Naive thymus-derived CD8-positive, alpha-beta T cell (primary cell): ENCODE results near the gene OR13C5. TPM values are rescaled to one million over a fixed set of nuclear protein-coding genes. Genes with fewer than 3 reads are reported as not detected.

Experiments used
- ATAC-seq, 2 donors: fragments of 150-1000 bp; cut with Tn5 transposase in 1 of 2; sonication (Bioruptor Pico), chemical (Tn5 transposase) in 1 of 2; 1 replicate in 1 of 2; 2 replicates in 1 of 2; pipeline ENCODE4 v1.10.0; 2021; ENCODE audit warnings: mild to moderate bottlenecking in 2 of 2, moderate library complexity in 2 of 2
- POLR2A ChIA-PET: fragments of 350-600 bp; sonication (Branson Sonifier 250); formaldehyde crosslinking; loops from one replicate; lab custom pipeline; 2021; ENCODE audit warnings: antibody characterized with exemption; lab: Charles Lee
- DNase-seq, 10 donors: peaks; one replicate each; pipeline versions ENCODE4 v3.0.0 to v3.0.0-alpha.2; 2020 to 2022
- H3K27ac Mint-ChIP-seq, 10 donors: one replicate each; pipeline ENCODE4 v1.8.0; 2020 to 2022; ENCODE audit warnings: mild to moderate bottlenecking in 10 of 10, mixed read lengths in 10 of 10, moderate library complexity in 4 of 10, inconsistent platforms in 1 of 10
- H3K27me3 Mint-ChIP-seq, 5 donors: one replicate each; pipeline ENCODE4 v1.8.0; 2021 to 2022; ENCODE audit warnings: mixed read lengths in 5 of 5
- H3K36me3 Mint-ChIP-seq, 3 donors: one replicate each; pipeline ENCODE4 v1.8.0; 2020 to 2022; ENCODE audit warnings: mixed read lengths in 3 of 3, mild to moderate bottlenecking in 2 of 3, inconsistent platforms in 1 of 3
- H3K4me1 Mint-ChIP-seq, 4 donors: one replicate each; pipeline ENCODE4 v1.8.0; 2021 to 2022; ENCODE audit warnings: mixed read lengths in 4 of 4
- H3K4me3 Mint-ChIP-seq, 10 donors: one replicate each; pipeline ENCODE4 v1.8.0; 2020 to 2022; ENCODE audit warnings: mild to moderate bottlenecking in 10 of 10, mixed read lengths in 10 of 10, moderate library complexity in 6 of 10, inconsistent platforms in 1 of 10
- H3K9me3 Mint-ChIP-seq, 9 donors: one replicate each; pipeline ENCODE4 v1.8.0; 2020 to 2022; ENCODE audit warnings: mixed read lengths in 9 of 9, mild to moderate bottlenecking in 3 of 9, inconsistent platforms in 1 of 9, moderate library complexity in 1 of 9
- polyA plus RNA-seq, 3 donors: library from polyadenylated mRNA; unstranded; fragments of 300-500 nt; fragmentation: Illumina TruSeq; gene quantifications; one replicate each; pipeline ENCODE4 v1.2.3, GENCODE V29; 2021
- total RNA-seq, 8 experiments: library from RNA in 2 of 8; stranded (reverse) in 2 of 8; gene quantifications; one replicate each; pipeline ENCODE4 v1.2.3 and lab custom pipeline; 2021 to 2026

The OR13C5 gene
- total and polyA plus RNA-seq, 5 experiments from 2014 or later = not detected

DNA sequence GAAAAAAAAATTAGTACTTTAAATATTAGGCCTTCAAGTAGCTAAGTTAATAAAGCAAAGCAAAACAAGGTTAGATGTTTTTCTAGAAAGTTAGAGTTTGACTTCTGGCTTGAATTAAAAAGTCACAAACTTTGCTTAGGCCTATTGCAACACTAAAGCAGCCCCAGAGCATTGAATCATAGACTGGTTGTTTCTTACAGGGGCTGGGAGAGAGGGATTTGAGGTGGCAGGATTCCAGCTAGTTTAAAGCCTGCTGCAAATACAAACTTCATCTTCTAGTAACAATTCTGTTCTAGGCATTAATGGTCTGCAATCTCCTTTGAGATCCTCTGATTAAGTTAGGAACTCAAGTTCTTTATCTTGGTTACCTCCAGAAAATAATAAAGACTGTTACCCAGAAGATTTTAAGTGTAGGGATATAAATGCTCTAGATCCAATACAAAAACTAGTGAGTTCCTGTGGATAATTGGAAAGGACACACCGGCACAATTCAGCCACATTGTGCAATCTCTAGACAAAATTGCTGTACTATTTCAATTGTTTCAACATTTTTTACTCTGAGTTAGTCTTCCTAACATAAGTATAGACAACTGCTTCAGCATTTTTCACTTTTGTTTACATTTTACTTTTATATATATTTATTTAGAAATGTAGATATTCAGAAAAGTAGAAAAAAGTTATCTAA lies 12.6 kb downstream of the OR13C5 start:
- H3K27ac Mint-ChIP-seq = peak overlapping the region in 1 of 10 donors; percentile 24
- no peaks in the 10 kb centered on the region for H3K36me3 Mint-ChIP-seq
- H3K9me3 Mint-ChIP-seq = no peaks in the 10 kb centered on the region
- POLR2A ChIA-PET = no interaction called here
- ATAC-seq (no peak), DNase-seq (no peak)
- H3K4me3 Mint-ChIP-seq = no peak overlapping the region
- H3K27me3 Mint-ChIP-seq = peaks cover 0 to 14% (median 2%) of the 10 kb centered on the region in 5 donors
- H3K4me1 Mint-ChIP-seq = no peaks in the 10 kb centered on the region

- no peak overlapping the region for H3K27ac Mint-ChIP-seq
- no peak for ATAC-seq
- no peak overlapping the region for H3K4me3 Mint-ChIP-seq
- peaks cover 0 to 22% (median 0%) of the 10 kb centered on the region in 5 donors for H3K27me3 Mint-ChIP-seq
- POLR2A ChIA-PET = no interaction called here
- H3K4me1 Mint-ChIP-seq = no peaks in the 10 kb centered on the region
- no peaks in the 10 kb centered on the region for H3K36me3 Mint-ChIP-seq
- no peaks in the 10 kb centered on the region for H3K9me3 Mint-ChIP-seq
- no peak for DNase-seq
Observed at GRCh38 chr9:104580562-104580961, 18.7 kb downstream of the OR13C5 start.

GRCh38 chr9:104577263-104577662 lies 21.9 kb downstream of the OR13C5 start:
- peaks cover 0 to 19% (median 12%) of the 10 kb centered on the region in 9 donors for H3K9me3 Mint-ChIP-seq
- peak overlapping the region in 1 of 10 donors; percentile 58 for H3K27ac Mint-ChIP-seq
- ATAC-seq (no peak), DNase-seq (no peak)
- H3K27me3 Mint-ChIP-seq = peaks cover 0 to 22% (median 0%) of the 10 kb centered on the region in 5 donors
- H3K4me1 Mint-ChIP-seq = no peaks in the 10 kb centered on the region
- peaks cover 0 to 4% (median 0%) of the 10 kb centered on the region in 3 donors for H3K36me3 Mint-ChIP-seq
- POLR2A ChIA-PET = no interaction called here
- no peak overlapping the region for H3K4me3 Mint-ChIP-seq

GRCh38 chr9:104575456-104575855 lies 23.8 kb downstream of the OR13C5 start:
- ATAC-seq = no peak
- POLR2A ChIA-PET = no interaction called here
- Mint-ChIP-seq H3K27me3 (peaks cover 0 to 13% (median 0%) of the 10 kb centered on the region in 5 donors), H3K27ac (no peak overlapping the region), H3K4me3 (no peak overlapping the region), H3K36me3 (peaks cover 0 to 4% (median 0%) of the 10 kb centered on the region in 3 donors), H3K9me3 (peaks cover 0 to 32% (median 14%) of the 10 kb centered on the region in 9 donors), H3K4me1 (no peaks in the 10 kb centered on the region)
- DNase-seq = no peak

- DNase-seq = no peak
- peaks cover 0 to 32% (median 14%) of the 10 kb centered on the region in 9 donors for H3K9me3 Mint-ChIP-seq
- peaks cover 0 to 11% (median 0%) of the 10 kb centered on the region in 3 donors for H3K36me3 Mint-ChIP-seq
- ATAC-seq = no peak
- POLR2A ChIA-PET = no interaction called here
- no peaks in the 10 kb centered on the region for H3K27me3 Mint-ChIP-seq
- no peaks in the 10 kb centered on the region for H3K4me1 Mint-ChIP-seq
- H3K27ac Mint-ChIP-seq = no peak overlapping the region
- H3K4me3 Mint-ChIP-seq = no peak overlapping the region
Observed at GRCh38 chr9:104572612-104573011, 26.6 kb downstream of the OR13C5 start.

GRCh38 chr9:104568868-104569267 lies 30.3 kb downstream of the OR13C5 start, which contains the start of gene OR13C8:
Gene OR13C8, plus strand, starts transcription at chr9:104569168. Its CDS starts 0 bp downstream, at chr9:104569168.
- peaks cover 0 to 29% (median 13%) of the 10 kb centered on the region in 9 donors for H3K9me3 Mint-ChIP-seq
- no peaks in the 10 kb centered on the region for H3K4me1 Mint-ChIP-seq
- H3K36me3 Mint-ChIP-seq = peaks cover 0 to 11% (median 0%) of the 10 kb centered on the region in 3 donors
- no peak for DNase-seq
- H3K27ac Mint-ChIP-seq = peak within 1 kb of the TSS in 1 of 10 donors; percentile 7
- POLR2A ChIA-PET = no interaction called here
- no peaks in the 10 kb centered on the region for H3K27me3 Mint-ChIP-seq
- no peak for ATAC-seq
- H3K4me3 Mint-ChIP-seq = no peak within 1 kb of the TSS

GRCh38 chr9:104564358-104564757 lies 34.9 kb downstream of the OR13C5 start:
- Mint-ChIP-seq H3K27me3 (no peaks in the 10 kb centered on the region), H3K4me3 (no peak overlapping the region), H3K4me1 (no peaks in the 10 kb centered on the region), H3K36me3 (peaks cover 0 to 2% (median 0%) of the 10 kb centered on the region in 3 donors), H3K27ac (no peak overlapping the region), H3K9me3 (peaks cover 0 to 8% (median under 1%) of the 10 kb centered on the region in 9 donors)
- ATAC-seq (no peak), DNase-seq (no peak)
- POLR2A ChIA-PET = no interaction called here

GRCh38 chr9:104556830-104557634 lies 42.2 kb downstream of the OR13C5 start:
- POLR2A ChIA-PET = no interaction called here
- no peak overlapping the region for H3K4me3 Mint-ChIP-seq
- H3K9me3 Mint-ChIP-seq = peaks cover 2 to 27% (median 15%) of the 10 kb centered on the region in 9 donors
- no peaks in the 10 kb centered on the region for H3K4me1 Mint-ChIP-seq
- no peaks in the 10 kb centered on the region for H3K36me3 Mint-ChIP-seq
- peaks cover 0 to 4% (median 0%) of the 10 kb centered on the region in 5 donors for H3K27me3 Mint-ChIP-seq
- no peak for DNase-seq
- no peak overlapping the region for H3K27ac Mint-ChIP-seq
- no peak for ATAC-seq

DNA sequence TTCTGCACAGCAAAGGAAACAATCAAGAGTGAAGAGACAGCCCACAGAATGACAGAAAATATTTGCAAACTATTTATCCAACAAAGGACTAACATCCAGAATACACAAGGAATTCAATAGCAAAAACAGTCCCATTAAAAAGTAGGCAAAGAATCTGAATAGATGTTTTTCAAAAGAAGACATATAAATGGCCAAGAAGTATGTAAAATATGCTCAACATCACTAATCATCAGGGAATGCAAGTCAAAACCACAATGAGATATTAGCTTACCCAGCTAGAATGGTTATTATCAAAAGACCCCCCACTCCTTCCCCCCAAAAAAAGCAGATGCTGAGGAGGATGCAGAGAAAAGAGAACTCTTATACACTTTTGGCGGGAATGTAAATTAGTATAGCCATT lies 43.7 kb downstream of the OR13C5 start:
- ATAC-seq = no peak
- DNase-seq = no peak
- H3K27ac Mint-ChIP-seq = no peak overlapping the region
- peaks cover under 1 to 27% (median 15%) of the 10 kb centered on the region in 9 donors for H3K9me3 Mint-ChIP-seq
- no peak overlapping the region for H3K4me3 Mint-ChIP-seq
- no peaks in the 10 kb centered on the region for H3K4me1 Mint-ChIP-seq
- POLR2A ChIA-PET = no interaction called here
- H3K27me3 Mint-ChIP-seq = peaks cover 0 to 4% (median 0%) of the 10 kb centered on the region in 5 donors
- no peaks in the 10 kb centered on the region for H3K36me3 Mint-ChIP-seq

GRCh38 chr9:104553261-104553660 lies 46.0 kb downstream of the OR13C5 start:
- no peak overlapping the region for H3K27ac Mint-ChIP-seq
- H3K4me3 Mint-ChIP-seq = no peak overlapping the region
- ATAC-seq (no peak), DNase-seq (no peak)
- H3K9me3 Mint-ChIP-seq = peaks cover 0 to 22% (median 11%) of the 10 kb centered on the region in 9 donors
- no peaks in the 10 kb centered on the region for H3K4me1 Mint-ChIP-seq
- H3K36me3 Mint-ChIP-seq = no peaks in the 10 kb centered on the region
- POLR2A ChIA-PET = no interaction called here
- H3K27me3 Mint-ChIP-seq = peaks cover 0 to 3% (median 0%) of the 10 kb centered on the region in 5 donors
